ENCODE data around the gene HTT.

- no peak for TF ChIP-seq CTCF (conservative IDR thresholded peaks at IDR 0.05; ENCODE audit: low read depth, low read length)
- no peak for TF ChIP-seq EZH2 (IDR thresholded peaks at IDR 0.05; ENCODE audit: borderline replicate concordance, low read depth, low read length, poor library complexity, severe bottlenecking)
Observed at GRCh38 chr4:3065551-3065950, 8.9 kb upstream of the HTT start.
